Mucosa of descending colon (tissue), 3 donors: ENCODE measurements around the gene PCNX1. TPM values are rescaled to one million over a fixed set of nuclear protein-coding genes. Genes with fewer than 3 reads are reported as not detected.

Experiments
- ATAC-seq: fragments of 200-7000 bp; cut with Tn5 transposase; one replicate; pipeline ENCODE4 v1.9.1; 2020; ENCODE audit warnings: mild to moderate bottlenecking, moderate library complexity
- DNase-seq, 3 donors: peaks; one replicate each; pipeline ENCODE4 v3.0.0-alpha.2; 2020
- H3K36me3 ChIP-seq: fragments of 200-600 bp; one replicate; pipeline ENCODE4 v1.8.0; 2021; ENCODE audit warnings: low read depth, mild to moderate bottlenecking
- H3K4me1 ChIP-seq: fragments of 200-600 bp; one replicate; pipeline ENCODE4 v1.8.0; 2021; ENCODE audit warnings: low read depth, mild to moderate bottlenecking
- H3K4me3 ChIP-seq: fragments of 200-600 bp; one replicate; pipeline ENCODE4 v1.8.0; 2021; ENCODE audit warnings: mild to moderate bottlenecking
- H3K9me3 ChIP-seq: fragments of 200-600 bp; one replicate; pipeline ENCODE4 v1.8.0; 2021; ENCODE audit warnings: mild to moderate bottlenecking
- CTCF ChIP-seq: fragments of 200-600 bp; IDR thresholded peaks from one replicate; pipeline ENCODE4 v1.8.0; 2022; ENCODE audit warnings: antibody characterized with exemption, mild to moderate bottlenecking
- intact Hi-C, 2 donors: fragments of 100-400 bp; cut with DNase I in 1 of 2; cut with micrococcal nuclease in 1 of 2; formaldehyde crosslinking; loops; one replicate each; pipeline versions ENCODE4 v1.11.0 to v1.11.1; 2022; cut with DNase I, micrococcal nuclease
- total RNA-seq, 3 donors: library from RNA; stranded (reverse); fragmentation: NEBNext Ultra II Directional in 2 of 3; extraction: Animal tissue kit (Norgen Biotek cat#: 25700) in 2 of 3; gene quantifications; one replicate each; pipeline versions ENCODE4 v1.2.1 to v1.2.4, GENCODE V29; 2021 to 2023
- donor health status: DM: no; HTN: no; CAD: no; lungs with moderate emphysema.
- donor health status: DM: no; HTN: no; CAD: no.
- donor health status: DM: no; HTN: yes; CAD: no.

PCNX1 gene
- total RNA-seq, 3 donors from 2014 or later, result 27.5 to 49.4 (median 33.5) TPM

- no peak for TF ChIP-seq CTCF
- H3K4me3 ChIP-seq, result no peak overlapping the region
- intact Hi-C loops, result no loop called here
- H3K36me3 ChIP-seq, result no peaks in the 10 kb centered on the region
- DNase-seq, result no peak
- H3K9me3 ChIP-seq, result no peaks in the 10 kb centered on the region
- H3K4me1 ChIP-seq, result no peaks in the 10 kb centered on the region
- ATAC-seq, result no peak
These were observed 15.5 kb upstream of the PCNX1 start for GRCh38 chr14:70891737-70892136.

- no peaks in the 10 kb centered on the region for H3K36me3 ChIP-seq
- no peaks in the 10 kb centered on the region for H3K9me3 ChIP-seq
- no peak for TF ChIP-seq CTCF
- no peak for ATAC-seq
- intact Hi-C loops, result no loop called here
- no peak for DNase-seq
- no peaks in the 10 kb centered on the region for H3K4me1 ChIP-seq
- H3K4me3 ChIP-seq, result no peak overlapping the region
These were observed 14.0 kb upstream of the PCNX1 start for GRCh38 chr14:70893062-70893845.

GRCh38 chr14:70893858-70894291 lies 13.4 kb upstream of the PCNX1 start:
- Histone ChIP-seq H3K4me1 (no peaks in the 10 kb centered on the region), H3K4me3 (no peak overlapping the region), H3K9me3 (no peaks in the 10 kb centered on the region), H3K36me3 (no peaks in the 10 kb centered on the region)
- intact Hi-C loops, result no loop called here
- DNase-seq (no peak), ATAC-seq (no peak)
- no peak for TF ChIP-seq CTCF

GRCh38 chr14:70894868-70895267 lies 12.4 kb upstream of the PCNX1 start:
- DNase-seq (no peak), ATAC-seq (peak; percentile 49)
- H3K9me3 ChIP-seq, result no peaks in the 10 kb centered on the region
- H3K36me3 ChIP-seq, result no peaks in the 10 kb centered on the region
- intact Hi-C loops, result no loop called here
- H3K4me1 ChIP-seq, result no peaks in the 10 kb centered on the region
- no peak overlapping the region for H3K4me3 ChIP-seq
- TF ChIP-seq CTCF, result no peak

- no peaks in the 10 kb centered on the region for H3K4me1 ChIP-seq
- DNase-seq, result no peak
- no peak for ATAC-seq
- no peaks in the 10 kb centered on the region for H3K9me3 ChIP-seq
- no peak overlapping the region for H3K4me3 ChIP-seq
- TF ChIP-seq CTCF, result no peak
- no peaks in the 10 kb centered on the region for H3K36me3 ChIP-seq
- intact Hi-C loops, result no loop called here
These were observed 10.9 kb upstream of the PCNX1 start for GRCh38 chr14:70896317-70896716.
